ENCODE results near the gene DDX59. TPM values are rescaled to one million over a fixed set of nuclear protein-coding genes. Genes with fewer than 3 reads are reported as not detected.
A peak's percentile ranks its signal among the peaks of the same experiment; 100 is the strongest.

Gene DDX59
- total RNA-seq, 6 experiments from 2014 or later = 6.7 to 12.4 (median 8.8) TPM

GRCh38 chr1:200668514-200669313, 993 bp downstream of the DDX59 start:
- H3K27me3 ChIP-seq = no peaks in the 10 kb centered on the region
- peaks cover 0 to under 1% (median 0%) of the 10 kb centered on the region in 4 donors for H3K36me3 ChIP-seq
- H3K9me3 ChIP-seq = no peaks in the 10 kb centered on the region
- WGBS (ENCODE audit: insufficient coverage, low coverage, low lambda C conversion rate, missing lambda C conversion rate) = 28% methylated on average over 7 of the region's 7 CpGs
- H3K4me1 ChIP-seq = peaks cover 0 to 7% (median 2%) of the 10 kb centered on the region in 4 donors
- H3K4me3 ChIP-seq = peak overlapping the region; percentile 56 to 93 (median 90)
- H3K27ac ChIP-seq = peak overlapping the region; percentile 98 to 100 (median 99)
- ATAC-seq (no peak), DNase-seq (no peak)
- intact Hi-C loops (cut with DNase I) = no loop called here
- TF ChIP-seq CTCF (IDR thresholded peaks at IDR 0.05) = no peak
- no peak for TF ChIP-seq POLR2A (IDR thresholded peaks at IDR 0.05)

- H3K27ac ChIP-seq = no peak overlapping the region
- peaks cover 0 to 7% (median 2%) of the 10 kb centered on the region in 4 donors for H3K4me1 ChIP-seq
- TF ChIP-seq POLR2A (IDR thresholded peaks at IDR 0.05) (no peak), CTCF (IDR thresholded peaks at IDR 0.05) (no peak)
- WGBS (ENCODE audit: insufficient coverage, low coverage, low lambda C conversion rate, missing lambda C conversion rate) = 82% methylated on average over 3 of the region's 8 CpGs
- peaks cover 0 to 19% (median 5%) of the 10 kb centered on the region in 4 donors for H3K36me3 ChIP-seq
- DNase-seq = no peak
- intact Hi-C loops (cut with DNase I) = no loop called here
- ATAC-seq = no peak
- no peaks in the 10 kb centered on the region for H3K9me3 ChIP-seq
- no peak overlapping the region for H3K4me3 ChIP-seq
- H3K27me3 ChIP-seq = no peaks in the 10 kb centered on the region
These were observed 3.4 kb downstream of the DDX59 start for GRCh38 chr1:200666309-200666708.

- Histone ChIP-seq H3K27me3 (no peaks in the 10 kb centered on the region), H3K9me3 (no peaks in the 10 kb centered on the region), H3K27ac (no peak overlapping the region), H3K4me3 (no peak overlapping the region), H3K36me3 (peaks cover 0 to 22% (median 5%) of the 10 kb centered on the region in 4 donors), H3K4me1 (peaks cover 0 to 4% (median 2%) of the 10 kb centered on the region in 4 donors)
- ATAC-seq = no peak
- 64% methylated on average over 2 of the region's 2 CpGs for WGBS (ENCODE audit: insufficient coverage, low coverage, low lambda C conversion rate, missing lambda C conversion rate)
- intact Hi-C loops (cut with DNase I) = no loop called here
- DNase-seq = no peak
- no peak for TF ChIP-seq POLR2A (IDR thresholded peaks at IDR 0.05)
- TF ChIP-seq CTCF (IDR thresholded peaks at IDR 0.05) = no peak
These were observed 3.8 kb downstream of the DDX59 start for GRCh38 chr1:200665861-200666260.

GRCh38 chr1:200660719-200661118, 9.0 kb downstream of the DDX59 start:
- Histone ChIP-seq H3K27ac (no peak overlapping the region), H3K27me3 (no peaks in the 10 kb centered on the region), H3K9me3 (no peaks in the 10 kb centered on the region), H3K36me3 (peaks cover 0 to 43% (median 8%) of the 10 kb centered on the region in 4 donors), H3K4me1 (no peaks in the 10 kb centered on the region), H3K4me3 (no peak overlapping the region)
- WGBS (ENCODE audit: insufficient coverage, low coverage, low lambda C conversion rate, missing lambda C conversion rate) = 82% methylated on average over 2 of the region's 6 CpGs
- intact Hi-C loops (cut with DNase I) = no loop called here
- ATAC-seq (no peak), DNase-seq (peak in 1 of 3 donors; percentile 47)
- TF ChIP-seq POLR2A (IDR thresholded peaks at IDR 0.05) = no peak
- no peak for TF ChIP-seq CTCF (IDR thresholded peaks at IDR 0.05)
